Endodermal cell (in vitro differentiated cells): ENCODE results near the gene ANKS3. TPM values are rescaled to one million over a fixed set of nuclear protein-coding genes. Genes with fewer than 3 reads are reported as not detected.
A peak's percentile ranks its signal among the peaks of the same experiment; 100 is the strongest.

Experiments used
- DNase-seq: peaks from one replicate; pipeline ENCODE4 v3.0.0-alpha.2; 2017
- H3K27ac ChIP-seq: 2 replicates; pipeline ENCODE4 v1.5.1; 2013; ENCODE audit warnings: mild to moderate bottlenecking, low read depth, low read length, moderate library complexity
- H3K27me3 ChIP-seq: 2 replicates; pipeline ENCODE4 v1.6.1; 2013; ENCODE audit warnings: mild to moderate bottlenecking, low read length, moderate library complexity; ENCODE audit not compliant: insufficient read depth, control insufficient read depth, poor library complexity, severe bottlenecking
- H3K36me3 ChIP-seq: 2 replicates; pipeline ENCODE4 v1.7.0; 2013; ENCODE audit warnings: mild to moderate bottlenecking, low read length, moderate library complexity; ENCODE audit not compliant: control insufficient read depth, insufficient read depth
- H3K4me1 ChIP-seq: one replicate; pipeline ENCODE4 v1.7.0; 2013; ENCODE audit warnings: low read length; ENCODE audit not compliant: control insufficient read depth, insufficient read depth
- H3K4me3 ChIP-seq: 2 replicates; pipeline ENCODE4 v1.5.1; 2013; ENCODE audit warnings: mild to moderate bottlenecking, low read length, moderate library complexity
- H3K9ac ChIP-seq: 2 replicates; pipeline ENCODE4 v1.6.1; 2013; ENCODE audit warnings: mild to moderate bottlenecking, low read length, moderate library complexity; ENCODE audit not compliant: poor library complexity, severe bottlenecking; ENCODE audit errors: extremely low read depth
- H3K9me3 ChIP-seq: 2 replicates; pipeline ENCODE4 v1.6.1; 2013; ENCODE audit warnings: mild to moderate bottlenecking, low read length, moderate library complexity; ENCODE audit not compliant: control insufficient read depth
- H3K27ac Mint-ChIP-seq: 2 replicates; pipeline ENCODE4 v1.8.0; 2020; ENCODE audit warnings: mixed read lengths
- H3K27me3 Mint-ChIP-seq: 2 replicates; pipeline ENCODE4 v1.8.0; 2021; ENCODE audit warnings: mild to moderate bottlenecking, mixed read lengths; ENCODE audit not compliant: insufficient read depth
- H3K36me3 Mint-ChIP-seq: 2 replicates; pipeline ENCODE4 v1.8.0; 2020; ENCODE audit warnings: low read depth, mixed read lengths
- H3K4me1 Mint-ChIP-seq: 2 replicates; pipeline ENCODE4 v1.8.0; 2020; ENCODE audit warnings: mixed read lengths
- H3K4me3 Mint-ChIP-seq: 2 replicates; pipeline ENCODE4 v1.8.0; 2020; ENCODE audit warnings: mild to moderate bottlenecking, moderate library complexity, mixed read lengths
- H3K9me3 Mint-ChIP-seq: 2 replicates; pipeline ENCODE4 v1.8.0; 2020; ENCODE audit warnings: mild to moderate bottlenecking, mixed read lengths
- CTCF ChIP-seq: fragments of 200-600 bp; sonication (generic); conservative IDR thresholded peaks from 2 replicates; pipeline ENCODE4 v1.5.0; 2021; ENCODE audit warnings: antibody characterized with exemption, mild to moderate bottlenecking
- WGBS, 2 experiments: methylation state at CpG; one replicate each; pipeline versions ENCODE4 v1.1.5 to v1.1.7; 2013; ENCODE audit warnings: missing lambda C conversion rate in 2 of 2, mixed read lengths in 1 of 2; ENCODE audit not compliant: insufficient coverage in 1 of 2, insufficient read length in 1 of 2; 5-methylcytosine and 5-hydroxymethylcytosine counted together
- total RNA-seq, 2 donors: library from RNA; stranded (reverse); fragmentation: NEBNext Ultra II Directional in 1 of 2; extraction: Animal tissue kit (Norgen Biotek cat#: 25700) in 1 of 2; gene quantifications; 2 replicates in 1 of 2; 3 replicates in 1 of 2; pipeline ENCODE4 v1.2.1, GENCODE V29; 2021

The ANKS3 gene
- total RNA-seq, 2 donors from 2014 or later: 32.4 to 41.0 TPM

GRCh38 chr16:4667203-4667963 lies 66.7 kb downstream of the ANKS3 start:
- WGBS, 2 experiments: 94 to 96% methylated on average over 20 of the region's 20 CpGs
- H3K27ac Mint-ChIP-seq: no peak overlapping the region

GRCh38 chr16:4666537-4667202 lies 67.4 kb downstream of the ANKS3 start:
- Mint-ChIP-seq H3K36me3 (peaks cover 37% of the 10 kb centered on the region), H3K9me3 (no peaks in the 10 kb centered on the region), H3K4me1 (peaks cover 9% of the 10 kb centered on the region), H3K27ac (no peak overlapping the region), H3K4me3 (no peak overlapping the region), H3K27me3 (no peaks in the 10 kb centered on the region)
- Histone ChIP-seq H3K27me3 (no peaks in the 10 kb centered on the region), H3K27ac (no peak overlapping the region), H3K36me3 (peaks cover 55% of the 10 kb centered on the region), H3K9me3 (no peaks in the 10 kb centered on the region), H3K9ac (no peak overlapping the region), H3K4me1 (no peaks in the 10 kb centered on the region), H3K4me3 (no peak overlapping the region)
- no peak for DNase-seq
- 94 to 95% methylated on average over 20 of the region's 20 CpGs for WGBS, 2 experiments
- peak; percentile 46 for TF ChIP-seq CTCF

More at GRCh38 chr16:4667203-4667963, 66.7 kb downstream of the ANKS3 start:
- H3K9me3 Mint-ChIP-seq: no peaks in the 10 kb centered on the region
- no peak for TF ChIP-seq CTCF
- no peak overlapping the region for H3K9ac ChIP-seq
- H3K27ac ChIP-seq: peak overlapping the region; percentile 53
- H3K27me3 Mint-ChIP-seq: no peaks in the 10 kb centered on the region
- no peaks in the 10 kb centered on the region for H3K4me1 ChIP-seq
- H3K4me3 Mint-ChIP-seq: no peak overlapping the region
- peaks cover 42% of the 10 kb centered on the region for H3K36me3 Mint-ChIP-seq
- no peak overlapping the region for H3K4me3 ChIP-seq
- no peaks in the 10 kb centered on the region for H3K27me3 ChIP-seq
- no peak for DNase-seq
- H3K9me3 ChIP-seq: no peaks in the 10 kb centered on the region
- H3K36me3 ChIP-seq: peaks cover 57% of the 10 kb centered on the region
- peaks cover 9% of the 10 kb centered on the region for H3K4me1 Mint-ChIP-seq

- no peaks in the 10 kb centered on the region for H3K9me3 Mint-ChIP-seq
- peak overlapping the region; percentile 60 for H3K27ac Mint-ChIP-seq
- no peaks in the 10 kb centered on the region for H3K27me3 Mint-ChIP-seq
Observed at GRCh38 chr16:4664538-4665418, 69.3 kb downstream of the ANKS3 start.

More at GRCh38 chr16:4664538-4665418, 69.3 kb downstream of the ANKS3 start:
- Histone ChIP-seq H3K9ac (no peak overlapping the region), H3K4me3 (no peak overlapping the region), H3K27ac (no peak overlapping the region), H3K36me3 (peaks cover 53% of the 10 kb centered on the region), H3K27me3 (no peaks in the 10 kb centered on the region), H3K4me1 (no peaks in the 10 kb centered on the region), H3K9me3 (no peaks in the 10 kb centered on the region)
- H3K4me1 Mint-ChIP-seq: peaks cover 9% of the 10 kb centered on the region
- H3K36me3 Mint-ChIP-seq: peaks cover 24% of the 10 kb centered on the region
- no peak for TF ChIP-seq CTCF
- no peak for DNase-seq
- 91 to 94% methylated on average over 19 to 26 of the region's 26 CpGs for WGBS, 2 experiments
- no peak overlapping the region for H3K4me3 Mint-ChIP-seq
